B cell (primary cell): ENCODE measurements around the gene LENG8. TPM values are rescaled to one million over a fixed set of nuclear protein-coding genes. Genes with fewer than 3 reads are reported as not detected.

Experiments used
- ATAC-seq: fragments of 200-7000 bp; cut with Tn5 transposase; one replicate; pipeline ENCODE4 v1.10.0; 2021; ENCODE audit warnings: low read depth, mild to moderate bottlenecking, moderate number of reproducible peaks, moderate library complexity
- CTCF ChIA-PET: fragments of 350-600 bp; sonication (Branson Sonifier 250); formaldehyde crosslinking; loops from one replicate; lab custom pipeline; 2021; ENCODE audit warnings: antibody characterized with exemption, inconsistent platforms; lab: Charles Lee
- POLR2A ChIA-PET: fragments of 350-600 bp; sonication (Branson Sonifier 250); formaldehyde crosslinking; loops from one replicate; lab custom pipeline; 2021; ENCODE audit warnings: antibody characterized with exemption; lab: Charles Lee
- DNase-seq: peaks from one replicate; pipeline ENCODE4 v3.0.0; 2013
- H2AFZ ChIP-seq: 2 replicates; pipeline ENCODE4 v1.6.1; 2012; ENCODE audit warnings: mild to moderate bottlenecking, low read depth, low read length; ENCODE audit not compliant: insufficient read depth, poor library complexity, severe bottlenecking
- H3K27ac ChIP-seq, 2 donors: 1 replicate in 1 of 2; 2 replicates in 1 of 2; pipeline ENCODE4 v1.5.1; 2012 to 2013; ENCODE audit warnings: low read length in 2 of 2, mild to moderate bottlenecking in 2 of 2, moderate library complexity in 1 of 2
- H3K27me3 ChIP-seq, 4 experiments: fragments of 200-600 bp in 1 of 4; sonication (generic) in 1 of 4; replicated peaks in 1 of 4; 1 replicate in 2 of 4; 2 replicates in 2 of 4; pipeline versions ENCODE4 v1.6.1 to v1.7.0; 2013 to 2016; ENCODE audit warnings: low read length in 3 of 4, mild to moderate bottlenecking in 2 of 4, mixed read lengths in 1 of 4, moderate library complexity in 1 of 4; ENCODE audit not compliant: insufficient read depth in 4 of 4, control insufficient read depth in 3 of 4; ENCODE audit errors: control extremely low read depth in 1 of 4
- H3K36me3 ChIP-seq, 2 experiments: replicated peaks in 1 of 2; 1 replicate in 1 of 2; 2 replicates in 1 of 2; pipeline versions ENCODE4 v1.6.1 to v1.7.1; 2013; ENCODE audit warnings: low read length in 1 of 2; ENCODE audit not compliant: insufficient read depth in 2 of 2, control insufficient read depth in 1 of 2; ENCODE audit errors: control extremely low read depth in 1 of 2, extremely low read depth in 1 of 2
- H3K4me1 ChIP-seq, 2 donors: fragments of 200-600 bp in 1 of 2; sonication (generic) in 1 of 2; 1 replicate in 1 of 2; 2 replicates in 1 of 2; pipeline versions ENCODE4 v1.5.1 to v1.6.1; 2013 to 2017; ENCODE audit warnings: low read length in 2 of 2; ENCODE audit not compliant: control insufficient read depth in 2 of 2, insufficient read depth in 2 of 2
- H3K4me2 ChIP-seq: replicated peaks from 2 replicates; pipeline ENCODE3; 2012; ENCODE audit warnings: mild to moderate bottlenecking, low read depth, low read length; ENCODE audit not compliant: poor library complexity, severe bottlenecking
- H3K4me3 ChIP-seq, 5 experiments: fragments of 200-600 bp in 1 of 5; sonication (generic) in 1 of 5; 1 replicate in 3 of 5; 2 replicates in 2 of 5; pipeline versions ENCODE4 v1.5.1 to v1.7.0; 2011 to 2016; ENCODE audit warnings: low read length in 4 of 5, mild to moderate bottlenecking in 4 of 5, low read depth in 2 of 5, control low read depth in 1 of 5, moderate library complexity in 1 of 5; ENCODE audit not compliant: insufficient read depth in 1 of 5; ENCODE audit errors: control extremely low read depth in 1 of 5, extremely low read depth in 1 of 5
- H3K79me2 ChIP-seq: fragments of 200-600 bp; sonication (generic); one replicate; pipeline ENCODE4 v1.6.0; 2016; ENCODE audit warnings: low read length; ENCODE audit not compliant: control insufficient read depth, insufficient read depth
- H3K9ac ChIP-seq: fragments of 200-600 bp; sonication (generic); 2 replicates; pipeline ENCODE4 v1.6.1; 2017; ENCODE audit warnings: mild to moderate bottlenecking, low read length, moderate library complexity
- H3K9me3 ChIP-seq, 3 donors: one replicate each; pipeline versions ENCODE4 v1.6.1 to v1.7.1; 2013; ENCODE audit warnings: low read length in 2 of 3; ENCODE audit not compliant: control insufficient read depth in 2 of 3, insufficient read depth in 1 of 3; ENCODE audit errors: control extremely low read depth in 1 of 3
- H4K20me1 ChIP-seq: 2 replicates; pipeline ENCODE4 v1.6.0; 2012; ENCODE audit warnings: mild to moderate bottlenecking, low read length; ENCODE audit not compliant: insufficient read depth, control insufficient read depth, poor library complexity, severe bottlenecking
- H3K27ac Mint-ChIP-seq: one replicate; pipeline ENCODE4 v1.8.0; 2021; ENCODE audit warnings: mixed read lengths
- H3K27me3 Mint-ChIP-seq: one replicate; pipeline ENCODE4 v1.8.0; 2021; ENCODE audit warnings: mixed read lengths
- H3K4me1 Mint-ChIP-seq: one replicate; pipeline ENCODE4 v1.8.0; 2021; ENCODE audit warnings: mixed read lengths
- H3K4me3 Mint-ChIP-seq: one replicate; pipeline ENCODE4 v1.8.0; 2021; ENCODE audit warnings: mixed read lengths
- H3K9me3 Mint-ChIP-seq: one replicate; pipeline ENCODE4 v1.8.0; 2022; ENCODE audit warnings: mixed read lengths; ENCODE audit not compliant: insufficient read depth
- EZH2 ChIP-seq: IDR thresholded peaks from 2 replicates; pipeline ENCODE4 v1.6.1; 2012; ENCODE audit warnings: borderline replicate concordance, low read depth, mild to moderate bottlenecking, moderate library complexity, low read length; ENCODE audit not compliant: insufficient read depth, poor library complexity, severe bottlenecking
- WGBS: methylation state at CpG from one replicate; pipeline ENCODE4 v1.1.5; 2013; ENCODE audit warnings: missing lambda C conversion rate; ENCODE audit not compliant: insufficient coverage; 5-methylcytosine and 5-hydroxymethylcytosine counted together
- intact Hi-C: fragments of 100-400 bp; cut with micrococcal nuclease; formaldehyde crosslinking; loops from one replicate; pipeline ENCODE4 v1.10.0; 2022
- polyA plus RNA-seq: library from polyadenylated mRNA; depleted of rRNA; stranded (reverse); fragments of >200 nt; gene quantifications from 2 replicates; pipeline ENCODE4 v1.2.3, GENCODE V29; 2012
- total RNA-seq, 2 donors: library from RNA; stranded (reverse); fragments of 120-200 nt in 1 of 2; gene quantifications; 1 replicate in 1 of 2; 2 replicates in 1 of 2; pipeline versions ENCODE4 v1.2.3 to v1.2.4, GENCODE V29; 2013 to 2022
- TF ChIP-seq, protein P1 (sequence below): fragments of 200-600 bp; IDR thresholded peaks from one replicate; pipeline ENCODE4 v1.8.0; 2022; ENCODE audit warnings: antibody characterized with exemption, mild to moderate bottlenecking

Gene LENG8
- total and polyA plus RNA-seq, 2 donors (not counting 1 experiment from before 2014, with no cell fraction given), result 687 to 753 TPM

DNA sequence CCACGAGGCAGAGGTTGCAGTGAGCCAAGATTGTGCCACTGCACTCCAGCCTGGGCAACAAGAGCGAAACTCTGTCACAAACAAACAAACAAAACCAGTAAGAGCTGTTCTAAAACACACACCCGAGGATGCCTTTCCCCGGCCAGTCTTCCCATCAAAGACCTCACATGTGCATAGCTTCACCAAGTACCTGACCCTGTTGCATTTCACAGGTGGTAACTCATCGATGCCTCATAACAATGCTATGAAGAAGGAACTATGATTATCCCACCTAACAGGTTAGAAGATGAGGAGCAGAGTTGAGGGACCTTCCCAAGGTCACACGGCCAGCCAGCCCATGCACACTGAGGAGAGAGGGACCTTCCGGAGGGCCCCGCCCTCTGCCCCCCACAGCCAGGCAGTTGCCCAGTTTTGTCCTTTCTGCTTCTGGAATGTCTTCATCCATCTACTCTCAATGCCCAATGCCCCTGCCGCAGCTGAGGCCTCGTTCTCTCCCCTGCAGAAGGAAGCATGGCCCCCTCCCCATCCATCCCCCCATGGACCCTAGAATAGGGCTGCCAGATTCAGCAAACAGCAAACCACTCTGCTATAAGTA lies 16.8 kb upstream of the LENG8 start:
- CTCF ChIA-PET, result interaction anchor here (1.4 kb wide), 1 partner anchor 166 kb away, joined by 3 read pairs; no protein-coding TSS in a partner anchor
- no peak for TF ChIP-seq EZH2
- TF ChIP-seq, protein P1, sequence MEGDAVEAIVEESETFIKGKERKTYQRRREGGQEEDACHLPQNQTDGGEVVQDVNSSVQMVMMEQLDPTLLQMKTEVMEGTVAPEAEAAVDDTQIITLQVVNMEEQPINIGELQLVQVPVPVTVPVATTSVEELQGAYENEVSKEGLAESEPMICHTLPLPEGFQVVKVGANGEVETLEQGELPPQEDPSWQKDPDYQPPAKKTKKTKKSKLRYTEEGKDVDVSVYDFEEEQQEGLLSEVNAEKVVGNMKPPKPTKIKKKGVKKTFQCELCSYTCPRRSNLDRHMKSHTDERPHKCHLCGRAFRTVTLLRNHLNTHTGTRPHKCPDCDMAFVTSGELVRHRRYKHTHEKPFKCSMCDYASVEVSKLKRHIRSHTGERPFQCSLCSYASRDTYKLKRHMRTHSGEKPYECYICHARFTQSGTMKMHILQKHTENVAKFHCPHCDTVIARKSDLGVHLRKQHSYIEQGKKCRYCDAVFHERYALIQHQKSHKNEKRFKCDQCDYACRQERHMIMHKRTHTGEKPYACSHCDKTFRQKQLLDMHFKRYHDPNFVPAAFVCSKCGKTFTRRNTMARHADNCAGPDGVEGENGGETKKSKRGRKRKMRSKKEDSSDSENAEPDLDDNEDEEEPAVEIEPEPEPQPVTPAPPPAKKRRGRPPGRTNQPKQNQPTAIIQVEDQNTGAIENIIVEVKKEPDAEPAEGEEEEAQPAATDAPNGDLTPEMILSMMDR, result no peak
- Histone ChIP-seq H3K4me1 (peaks cover 14 to 22% of the 10 kb centered on the region in 2 donors), H3K27ac (no peak overlapping the region), H3K36me3 (no peaks in the 10 kb centered on the region), H3K9me3 (peaks cover 0 to 3% (median 0%) of the 10 kb centered on the region in 3 donors), H3K79me2 (peaks cover 12% of the 10 kb centered on the region), H3K4me3 (no peak overlapping the region), H4K20me1 (peaks cover 7% of the 10 kb centered on the region), H3K27me3 (peaks cover 0 to 26% (median 10%) of the 10 kb centered on the region in 4 experiments), H3K9ac (no peak overlapping the region), H2AFZ (no peak overlapping the region), H3K4me2 (no peak overlapping the region)
- Mint-ChIP-seq H3K27ac (no peak overlapping the region), H3K4me3 (no peak overlapping the region), H3K27me3 (peaks cover 13% of the 10 kb centered on the region), H3K4me1 (peaks cover 12% of the 10 kb centered on the region), H3K9me3 (no peaks in the 10 kb centered on the region)
- ATAC-seq (no peak), DNase-seq (no peak)
- POLR2A ChIA-PET, result no interaction called here
- intact Hi-C loops, result no loop called here
- WGBS, result 88% methylated on average over 5 of the region's 10 CpGs

DNA sequence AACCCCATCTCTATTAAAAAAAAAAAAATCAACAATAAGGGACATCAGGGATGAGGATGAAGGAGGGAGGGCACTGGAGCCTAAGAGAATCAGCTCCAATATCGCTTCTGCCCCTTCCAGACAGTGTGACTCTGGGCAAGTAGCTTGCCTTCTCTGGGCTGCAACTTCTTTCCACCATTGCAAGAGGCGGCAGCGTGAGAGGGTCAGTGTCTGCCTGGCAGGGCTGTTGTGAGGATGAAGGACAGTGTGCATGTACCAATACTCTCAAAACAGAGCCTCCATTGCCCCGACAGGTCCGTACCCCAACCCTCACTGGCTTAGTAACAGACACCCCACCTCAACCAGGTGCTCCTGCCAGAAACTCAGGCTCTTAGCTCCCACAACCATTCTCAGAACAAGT lies 15.3 kb upstream of the LENG8 start:
- no peak overlapping the region for H3K9ac ChIP-seq
- Mint-ChIP-seq H3K4me1 (peaks cover 12% of the 10 kb centered on the region), H3K27ac (no peak overlapping the region), H3K4me3 (no peak overlapping the region), H3K9me3 (no peaks in the 10 kb centered on the region), H3K27me3 (peaks cover 10% of the 10 kb centered on the region)
- ATAC-seq (no peak), DNase-seq (no peak)
- peaks cover 14% of the 10 kb centered on the region for H3K79me2 ChIP-seq
- TF ChIP-seq, protein P1, result no peak
- TF ChIP-seq EZH2, result no peak
- H3K4me2 ChIP-seq, result no peak overlapping the region
- no peak overlapping the region for H3K4me3 ChIP-seq
- H4K20me1 ChIP-seq, result peaks cover 11% of the 10 kb centered on the region
- H2AFZ ChIP-seq, result no peak overlapping the region
- intact Hi-C loops, result no loop called here
- WGBS, result 100% methylated on average over 3 of the region's 5 CpGs
- H3K27me3 ChIP-seq, result peaks cover 0 to 21% (median 9%) of the 10 kb centered on the region in 4 experiments
- H3K36me3 ChIP-seq, result peaks cover 0 to under 1% of the 10 kb centered on the region in 2 experiments
- ChIA-PET POLR2A (interaction anchor here (0.7 kb wide), 1 partner anchor 16 kb away, joined by 4 read pairs; no protein-coding TSS in a partner anchor), CTCF (interaction anchor here (1.1 kb wide), 1 partner anchor 79 kb away, joined by 3 read pairs; no protein-coding TSS in a partner anchor)
- peaks cover 0 to 3% (median 0%) of the 10 kb centered on the region in 3 donors for H3K9me3 ChIP-seq
- no peak overlapping the region for H3K27ac ChIP-seq
- H3K4me1 ChIP-seq, result peaks cover 14 to 22% of the 10 kb centered on the region in 2 donors
